Psoas muscle (tissue), 8 donors: Measurements from ENCODE around the gene COL27A1. TPM values are rescaled to one million over a fixed set of nuclear protein-coding genes. Genes with fewer than 3 reads are reported as not detected.
A peak's percentile ranks its signal among the peaks of the same experiment; 100 is the strongest.

ENCODE experiments used
- ATAC-seq, 4 donors: fragments of 200-7000 bp; cut with Tn5 transposase; one replicate each; pipeline ENCODE4 v1.9.1; 2020; ENCODE audit warnings: moderate library complexity in 3 of 4, mild to moderate bottlenecking in 2 of 4
- DNase-seq, 2 donors: peaks; one replicate each; pipeline ENCODE4 v3.0.0-alpha.2; 2020
- H3K27ac ChIP-seq: fragments of 200-600 bp; one replicate; pipeline ENCODE4 v1.8.0; 2022
- H3K27me3 ChIP-seq, 3 donors: fragments of 200-600 bp in 1 of 3; one replicate each; pipeline versions ENCODE4 v1.6.1 to v1.8.0; 2013 to 2022; ENCODE audit warnings: low read length in 2 of 3, mild to moderate bottlenecking in 2 of 3, moderate library complexity in 1 of 3; ENCODE audit not compliant: insufficient read depth in 3 of 3
- H3K36me3 ChIP-seq, 2 donors: fragments of 200-600 bp in 1 of 2; one replicate each; pipeline versions ENCODE4 v1.6.1 to v1.8.0; 2013 to 2022; ENCODE audit warnings: low read depth in 1 of 2, mild to moderate bottlenecking in 1 of 2, moderate library complexity in 1 of 2; ENCODE audit not compliant: insufficient read depth in 1 of 2
- H3K4me1 ChIP-seq: fragments of 200-600 bp; one replicate; pipeline ENCODE4 v1.8.0; 2022
- H3K4me3 ChIP-seq: fragments of 200-600 bp; one replicate; pipeline ENCODE4 v1.8.0; 2022; ENCODE audit warnings: mild to moderate bottlenecking
- H3K9me3 ChIP-seq: fragments of 200-600 bp; one replicate; pipeline ENCODE4 v1.8.0; 2022
- CTCF ChIP-seq: fragments of 200-600 bp; IDR thresholded peaks from one replicate; pipeline ENCODE4 v1.8.0; 2022; ENCODE audit warnings: antibody characterized with exemption
- WGBS, 3 donors: extraction: QIAGEN DNeasy Blood & Tissue Kit; methylation state at CpG; one replicate each; pipeline versions ENCODE4 v1.1.6 to v1.1.7; 2013; 5-methylcytosine and 5-hydroxymethylcytosine counted together
- intact Hi-C, 2 donors: fragments of 100-400 bp; cut with DNase I; formaldehyde crosslinking; loops; one replicate each; pipeline versions ENCODE4 v1.11.0 to v1.14.2; 2022
- polyA plus RNA-seq, 3 donors: library from polyadenylated mRNA; stranded (reverse); fragments of 200-250 nt; gene quantifications; one replicate each; pipeline ENCODE4 v1.2.3, GENCODE V29; 2013
- total RNA-seq, 4 donors: library from RNA; stranded (reverse); fragmentation: NEBNext Ultra II Directional in 2 of 4; extraction: Animal tissue kit (Norgen Biotek cat#: 25700) in 2 of 4; gene quantifications; one replicate each; pipeline versions ENCODE4 v1.2.1 to v1.2.4, GENCODE V29; 2021 to 2023
- donor health status: healthy with polysubstance abuse.
- donor health status: DM: no; HTN: no; CAD: no; lungs with moderate emphysema.
- donor health status: Bipolar disorder and iron deficiency.
- donor health status: healthy.
- donor health status: DM: yes; HTN: yes; CAD: no.
- donor health status: DM: no; HTN: no; CAD: no.
- donor health status: DM: no; HTN: no; CAD: no.
- donor health status: DM: yes; HTN: yes; CAD: no.

The COL27A1 gene
- total and polyA plus RNA-seq, 7 donors = 1.1 to 8.5 (median 3.9) TPM

GRCh38 chr9:114158482-114159130 lies 3.3 kb downstream of the COL27A1 start:
- WGBS, 3 donors = 68 to 71% (median 70%) methylated on average over 10 of the region's 10 CpGs
- Histone ChIP-seq H3K27ac (no peak overlapping the region), H3K4me1 (peaks cover 32% of the 10 kb centered on the region), H3K27me3 (peaks cover 0 to 8% (median 3%) of the 10 kb centered on the region in 3 donors), H3K36me3 (no peaks in the 10 kb centered on the region), H3K9me3 (no peaks in the 10 kb centered on the region), H3K4me3 (no peak overlapping the region)
- intact Hi-C loops = loop anchor here in 1 of 2 donors (5.0 kb wide), 1 partner anchor 49 kb away; no protein-coding TSS in a partner anchor
- ATAC-seq = no peak
- DNase-seq = no peak
- no peak for TF ChIP-seq CTCF

- intact Hi-C loops = loop anchor here in 1 of 2 donors (5.0 kb wide), 1 partner anchor 48 kb away; no protein-coding TSS in a partner anchor
- H3K9me3 ChIP-seq = no peaks in the 10 kb centered on the region
- H3K4me3 ChIP-seq = no peak overlapping the region
- no peaks in the 10 kb centered on the region for H3K36me3 ChIP-seq
- 48 to 72% (median 51%) methylated on average over 3 of the region's 3 CpGs for WGBS, 3 donors
- peaks cover 0 to 3% (median 0%) of the 10 kb centered on the region in 3 donors for H3K27me3 ChIP-seq
- H3K27ac ChIP-seq = no peak overlapping the region
- ATAC-seq (no peak), DNase-seq (no peak)
- peaks cover 29% of the 10 kb centered on the region for H3K4me1 ChIP-seq
- TF ChIP-seq CTCF = no peak
Observed at GRCh38 chr9:114159691-114160090, 4.4 kb downstream of the COL27A1 start.

- no peak for DNase-seq
- Histone ChIP-seq H3K9me3 (no peaks in the 10 kb centered on the region), H3K4me3 (no peak overlapping the region), H3K36me3 (no peaks in the 10 kb centered on the region), H3K4me1 (peaks cover 25% of the 10 kb centered on the region), H3K27me3 (no peaks in the 10 kb centered on the region), H3K27ac (peak overlapping the region; percentile 43)
- no peak for TF ChIP-seq CTCF
- ATAC-seq = peak; percentile 12 to 74 (median 57)
- intact Hi-C loops = no loop called here
- 22 to 50% (median 26%) methylated on average over 4 of the region's 4 CpGs for WGBS, 3 donors
Observed at GRCh38 chr9:114161513-114161912, 6.2 kb downstream of the COL27A1 start.

GRCh38 chr9:114163517-114163951 lies 8.2 kb downstream of the COL27A1 start:
- no peak for TF ChIP-seq CTCF
- intact Hi-C loops = no loop called here
- peak; percentile 49 to 78 for DNase-seq
- Histone ChIP-seq H3K36me3 (no peaks in the 10 kb centered on the region), H3K9me3 (no peaks in the 10 kb centered on the region), H3K27me3 (no peaks in the 10 kb centered on the region), H3K27ac (peak overlapping the region; percentile 23), H3K4me1 (peaks cover 25% of the 10 kb centered on the region), H3K4me3 (no peak overlapping the region)
- peak; percentile 76 to 93 (median 84) for ATAC-seq
- WGBS, 3 donors = 5 to 7% (median 7%) methylated on average over 12 to 13 of the region's 13 CpGs
